IMR-90 (cell line): ENCODE measurements around the gene PTPRN2. TPM values are rescaled to one million over a fixed set of nuclear protein-coding genes. Genes with fewer than 3 reads are reported as not detected.

Experiments used
- ATAC-seq: fragments of 200-7000 bp; cut with Tn5 transposase; 2 replicates; pipeline ENCODE4 v1.9.1; 2020; ENCODE audit warnings: low read depth, mild to moderate bottlenecking, moderate library complexity
- BruUV-seq: library from RNA; stranded (reverse); fragments of 400-500 nt; replicated peaks from 2 replicates; lab custom pipeline; 2021; lab: Mats Ljungman, UMichigan
- CTCF ChIA-PET: fragments of 300-600 bp; formaldehyde crosslinking; extraction: SDS; loops from one replicate; lab custom pipeline; 2021; ENCODE audit warnings: antibody characterized with exemption; lab: Yijun Ruan, JAX
- POLR2A ChIA-PET: fragments of 300-600 bp; sonication (Branson Sonifier 250); formaldehyde crosslinking; loops from one replicate; lab custom pipeline; 2022; ENCODE audit warnings: antibody characterized with exemption; ENCODE audit not compliant: unreplicated experiment; lab: Charles Lee
- DNase-seq: peaks from one replicate; pipeline ENCODE4 v3.0.0; 2013
- H2AFZ ChIP-seq: replicated peaks from 2 replicates; pipeline ENCODE3; 2013; ENCODE audit warnings: low read length, mild to moderate bottlenecking; ENCODE audit not compliant: poor library complexity
- H2AK5ac ChIP-seq: 2 replicates; pipeline ENCODE4 v1.6.1; 2013; ENCODE audit warnings: low read depth, low read length, inconsistent platforms
- H2AK9ac ChIP-seq: replicated peaks from 2 replicates; pipeline ENCODE3; 2013; ENCODE audit warnings: mild to moderate bottlenecking, low read depth, low read length, moderate library complexity; ENCODE audit not compliant: poor library complexity
- H2BK120ac ChIP-seq: 2 replicates; pipeline ENCODE4 v1.6.1; 2013; ENCODE audit warnings: low read depth, low read length, inconsistent platforms
- H2BK15ac ChIP-seq: 3 replicates; pipeline ENCODE4 v1.6.1; 2013; ENCODE audit warnings: low read depth, low read length, inconsistent platforms
- H2BK20ac ChIP-seq: 2 replicates; pipeline ENCODE4 v1.6.1; 2013; ENCODE audit warnings: low read depth, mild to moderate bottlenecking, inconsistent platforms, low read length, moderate library complexity
- H2BK5ac ChIP-seq: 2 replicates; pipeline ENCODE4 v1.6.1; 2013; ENCODE audit warnings: mild to moderate bottlenecking, low read depth, low read length, inconsistent platforms; ENCODE audit not compliant: poor library complexity, severe bottlenecking
- H3K14ac ChIP-seq: replicated peaks from 2 replicates; pipeline ENCODE4 v1.6.1; 2013; ENCODE audit warnings: low read depth, low read length, inconsistent platforms
- H3K18ac ChIP-seq: 2 replicates; pipeline ENCODE4 v1.6.1; 2013; ENCODE audit warnings: low read depth, low read length, control low read depth
- H3K23ac ChIP-seq: 2 replicates; pipeline ENCODE4 v1.6.1; 2013; ENCODE audit warnings: low read depth, low read length, inconsistent platforms
- H3K27ac ChIP-seq: 2 replicates; pipeline ENCODE4 v1.5.1; 2013; ENCODE audit warnings: mild to moderate bottlenecking, control low read depth, low read length; ENCODE audit not compliant: insufficient read depth
- H3K27me3 ChIP-seq: 2 replicates; pipeline ENCODE4 v1.6.1; 2013; ENCODE audit warnings: low read length; ENCODE audit not compliant: control insufficient read depth, insufficient read depth
- H3K36me3 ChIP-seq: 2 replicates; pipeline ENCODE4 v1.6.1; 2013; ENCODE audit warnings: low read length, mixed read lengths; ENCODE audit not compliant: control insufficient read depth, insufficient read depth
- H3K4ac ChIP-seq: 2 replicates; pipeline ENCODE4 v1.6.1; 2013; ENCODE audit warnings: low read depth, low read length, inconsistent platforms
- H3K4me1 ChIP-seq: 2 replicates; pipeline ENCODE4 v1.6.1; 2013; ENCODE audit warnings: low read length, mixed read lengths; ENCODE audit not compliant: control insufficient read depth, insufficient read depth
- H3K4me2 ChIP-seq: 2 replicates; pipeline ENCODE4 v1.6.1; 2013; ENCODE audit warnings: low read depth, mild to moderate bottlenecking, control low read depth, low read length, moderate library complexity
- H3K4me3 ChIP-seq: 2 replicates; pipeline ENCODE4 v1.5.1; 2013; ENCODE audit warnings: low read depth, mild to moderate bottlenecking, control low read depth, low read length, moderate library complexity; ENCODE audit not compliant: insufficient read depth
- H3K56ac ChIP-seq: 2 replicates; pipeline ENCODE4 v1.6.1; 2013; ENCODE audit warnings: low read length, inconsistent platforms; ENCODE audit not compliant: insufficient read depth; ENCODE audit errors: extremely low read depth
- H3K79me1 ChIP-seq, 2 experiments: 2 replicates each; pipeline ENCODE4 v1.6.1; 2013; ENCODE audit warnings: low read length in 2 of 2, inconsistent platforms in 1 of 2, low read depth in 1 of 2
- H3K9ac ChIP-seq: 2 replicates; pipeline ENCODE4 v1.6.1; 2013; ENCODE audit warnings: low read depth, low read length, control low read depth
- H3K9me1 ChIP-seq: 2 replicates; pipeline ENCODE4 v1.6.1; 2013; ENCODE audit warnings: low read length, inconsistent platforms; ENCODE audit not compliant: insufficient read depth
- H3K9me3 ChIP-seq: 2 replicates; pipeline ENCODE4 v1.6.1; 2013; ENCODE audit warnings: low read length; ENCODE audit not compliant: control insufficient read depth, insufficient read depth
- H4K20me1 ChIP-seq: 2 replicates; pipeline ENCODE4 v1.6.1; 2013; ENCODE audit warnings: low read length, inconsistent platforms; ENCODE audit not compliant: insufficient read depth
- H4K5ac ChIP-seq: 2 replicates; pipeline ENCODE4 v1.6.1; 2013; ENCODE audit warnings: mild to moderate bottlenecking, low read depth, low read length, control low read depth
- H4K8ac ChIP-seq, 2 experiments: 2 replicates each; pipeline ENCODE4 v1.6.1; 2013; ENCODE audit warnings: low read depth in 2 of 2, low read length in 2 of 2, control low read depth in 1 of 2, inconsistent platforms in 1 of 2
- H4K91ac ChIP-seq: 2 replicates; pipeline ENCODE4 v1.6.1; 2013; ENCODE audit warnings: low read depth, low read length, inconsistent platforms; ENCODE audit not compliant: insufficient read depth
- RCOR1 ChIP-seq: IDR thresholded peaks from 2 replicates; pipeline ENCODE4 v1.6.1; 2012; ENCODE audit warnings: mild to moderate bottlenecking, low read length, improper control_type of control experiment; ENCODE audit not compliant: insufficient replicate concordance
- WGBS, 2 experiments: methylation state at CpG; one replicate each; pipeline versions ENCODE4 v1.1.5 to v1.1.7; 2013; ENCODE audit warnings: missing lambda C conversion rate in 2 of 2; ENCODE audit not compliant: insufficient read length in 1 of 2; ENCODE audit errors: extremely low coverage in 2 of 2; 5-methylcytosine and 5-hydroxymethylcytosine counted together
- dilution Hi-C: fragments of 300-500 bp; cut with HindIII; formaldehyde crosslinking; loops from one replicate; pipeline ENCODE4 v1.14.3; 2018; ENCODE audit warnings: low sequenced_read_pairs; ENCODE audit not compliant: unreplicated experiment
- in situ Hi-C: fragments of 300-500 bp; cut with MboI; formaldehyde crosslinking; loops from 3 replicates; pipeline ENCODE4 v1.14.3; 2019; ENCODE audit warnings: low sequenced_read_pairs, inconsistent platforms, mixed read lengths
- intact Hi-C: fragments of 100-400 bp; cut with micrococcal nuclease; formaldehyde crosslinking; loops from 2 replicates; pipeline ENCODE4 v1.10.0; 2022
- polyA plus RNA-seq, 3 experiments: library from polyadenylated mRNA; depleted of rRNA; stranded (reverse); fragments of >200 nt; gene quantifications; 2 replicates each; pipeline ENCODE4 v1.2.3, GENCODE V29; 2012; ENCODE audit warnings: low replicate concordance in 1 of 3
- total RNA-seq: library from RNA; depleted of rRNA; stranded (reverse); fragments of >200 nt; gene quantifications from 2 replicates; pipeline ENCODE4 v1.2.3, GENCODE V29; 2012

The PTPRN2 gene
- total and polyA plus RNA-seq, 2 of the 4 experiments (the other 2 are of a cell fraction): 0.03 TPM; not detected in 1

- in situ Hi-C loops (no loop called here), intact Hi-C loops (no loop called here), dilution Hi-C loops (no loop called here)
- Histone ChIP-seq H4K8ac (no peak overlapping the region), H4K91ac (no peak overlapping the region), H3K4ac (no peak overlapping the region), H2BK120ac (no peak overlapping the region), H2AK9ac (no peak overlapping the region), H3K4me2 (no peak overlapping the region), H3K18ac (no peak overlapping the region), H4K20me1 (no peaks in the 10 kb centered on the region), H3K79me1 (no peaks in the 10 kb centered on the region), H3K36me3 (no peaks in the 10 kb centered on the region), H3K14ac (no peak overlapping the region), H3K4me3 (no peak overlapping the region), H3K9me1 (no peaks in the 10 kb centered on the region), H3K56ac (no peak overlapping the region), H3K27me3 (no peaks in the 10 kb centered on the region), H4K5ac (no peak overlapping the region), H3K9me3 (peaks cover 32% of the 10 kb centered on the region), H3K23ac (no peak overlapping the region), H3K9ac (no peak overlapping the region), H2AFZ (no peak overlapping the region), H2BK15ac (no peak overlapping the region), H2BK5ac (no peak overlapping the region), H2AK5ac (no peak overlapping the region), H3K27ac (no peak overlapping the region), H3K4me1 (no peaks in the 10 kb centered on the region), H2BK20ac (no peak overlapping the region)
- BruUV-seq: no TSS peak
- ATAC-seq (no peak), DNase-seq (no peak)
- ChIA-PET CTCF (interaction anchor here (0.6 kb wide), 1 partner anchor 29 kb away, joined by 3 read pairs; no protein-coding TSS in a partner anchor), POLR2A (no interaction called here)
- no peak for TF ChIP-seq RCOR1
- 77% methylated on average over 6 of the region's 10 CpGs; no CpG with 5 or more reads in 1 of the 2 experiments for WGBS, 2 experiments
Measured at GRCh38 chr7:157566631-157567006, 1021.0 kb downstream of the PTPRN2 start.
